IMR-90 (cell line): ENCODE data around the gene ERC2. TPM values are rescaled to one million over a fixed set of nuclear protein-coding genes. Genes with fewer than 3 reads are reported as not detected.

Source experiments
- ATAC-seq: fragments of 200-7000 bp; cut with Tn5 transposase; 2 replicates; pipeline ENCODE4 v1.9.1; 2020; ENCODE audit warnings: low read depth, mild to moderate bottlenecking, moderate library complexity
- BruUV-seq: library from RNA; stranded (reverse); fragments of 400-500 nt; replicated peaks from 2 replicates; lab custom pipeline; 2021; lab: Mats Ljungman, UMichigan
- CTCF ChIA-PET: fragments of 300-600 bp; formaldehyde crosslinking; extraction: SDS; loops from one replicate; lab custom pipeline; 2021; ENCODE audit warnings: antibody characterized with exemption; lab: Yijun Ruan, JAX
- POLR2A ChIA-PET: fragments of 300-600 bp; sonication (Branson Sonifier 250); formaldehyde crosslinking; loops from one replicate; lab custom pipeline; 2022; ENCODE audit warnings: antibody characterized with exemption; ENCODE audit not compliant: unreplicated experiment; lab: Charles Lee
- DNase-seq: peaks from one replicate; pipeline ENCODE4 v3.0.0; 2013
- H2AFZ ChIP-seq: replicated peaks from 2 replicates; pipeline ENCODE3; 2013; ENCODE audit warnings: low read length, mild to moderate bottlenecking; ENCODE audit not compliant: poor library complexity
- H2AK5ac ChIP-seq: 2 replicates; pipeline ENCODE4 v1.6.1; 2013; ENCODE audit warnings: low read depth, low read length, inconsistent platforms
- H2AK9ac ChIP-seq: replicated peaks from 2 replicates; pipeline ENCODE3; 2013; ENCODE audit warnings: mild to moderate bottlenecking, low read depth, low read length, moderate library complexity; ENCODE audit not compliant: poor library complexity
- H2BK120ac ChIP-seq: 2 replicates; pipeline ENCODE4 v1.6.1; 2013; ENCODE audit warnings: low read depth, low read length, inconsistent platforms
- H2BK15ac ChIP-seq: 3 replicates; pipeline ENCODE4 v1.6.1; 2013; ENCODE audit warnings: low read depth, low read length, inconsistent platforms
- H2BK20ac ChIP-seq: 2 replicates; pipeline ENCODE4 v1.6.1; 2013; ENCODE audit warnings: low read depth, mild to moderate bottlenecking, inconsistent platforms, low read length, moderate library complexity
- H2BK5ac ChIP-seq: 2 replicates; pipeline ENCODE4 v1.6.1; 2013; ENCODE audit warnings: mild to moderate bottlenecking, low read depth, low read length, inconsistent platforms; ENCODE audit not compliant: poor library complexity, severe bottlenecking
- H3K14ac ChIP-seq: replicated peaks from 2 replicates; pipeline ENCODE4 v1.6.1; 2013; ENCODE audit warnings: low read depth, low read length, inconsistent platforms
- H3K18ac ChIP-seq: 2 replicates; pipeline ENCODE4 v1.6.1; 2013; ENCODE audit warnings: low read depth, low read length, control low read depth
- H3K23ac ChIP-seq: 2 replicates; pipeline ENCODE4 v1.6.1; 2013; ENCODE audit warnings: low read depth, low read length, inconsistent platforms
- H3K27ac ChIP-seq: 2 replicates; pipeline ENCODE4 v1.5.1; 2013; ENCODE audit warnings: mild to moderate bottlenecking, control low read depth, low read length; ENCODE audit not compliant: insufficient read depth
- H3K27me3 ChIP-seq: 2 replicates; pipeline ENCODE4 v1.6.1; 2013; ENCODE audit warnings: low read length; ENCODE audit not compliant: control insufficient read depth, insufficient read depth
- H3K36me3 ChIP-seq: 2 replicates; pipeline ENCODE4 v1.6.1; 2013; ENCODE audit warnings: low read length, mixed read lengths; ENCODE audit not compliant: control insufficient read depth, insufficient read depth
- H3K4ac ChIP-seq: 2 replicates; pipeline ENCODE4 v1.6.1; 2013; ENCODE audit warnings: low read depth, low read length, inconsistent platforms
- H3K4me1 ChIP-seq: 2 replicates; pipeline ENCODE4 v1.6.1; 2013; ENCODE audit warnings: low read length, mixed read lengths; ENCODE audit not compliant: control insufficient read depth, insufficient read depth
- H3K4me2 ChIP-seq: 2 replicates; pipeline ENCODE4 v1.6.1; 2013; ENCODE audit warnings: low read depth, mild to moderate bottlenecking, control low read depth, low read length, moderate library complexity
- H3K4me3 ChIP-seq: 2 replicates; pipeline ENCODE4 v1.5.1; 2013; ENCODE audit warnings: low read depth, mild to moderate bottlenecking, control low read depth, low read length, moderate library complexity; ENCODE audit not compliant: insufficient read depth
- H3K56ac ChIP-seq: 2 replicates; pipeline ENCODE4 v1.6.1; 2013; ENCODE audit warnings: low read length, inconsistent platforms; ENCODE audit not compliant: insufficient read depth; ENCODE audit errors: extremely low read depth
- H3K79me1 ChIP-seq, 2 experiments: 2 replicates each; pipeline ENCODE4 v1.6.1; 2013; ENCODE audit warnings: low read length in 2 of 2, inconsistent platforms in 1 of 2, low read depth in 1 of 2
- H3K9ac ChIP-seq: 2 replicates; pipeline ENCODE4 v1.6.1; 2013; ENCODE audit warnings: low read depth, low read length, control low read depth
- H3K9me1 ChIP-seq: 2 replicates; pipeline ENCODE4 v1.6.1; 2013; ENCODE audit warnings: low read length, inconsistent platforms; ENCODE audit not compliant: insufficient read depth
- H3K9me3 ChIP-seq: 2 replicates; pipeline ENCODE4 v1.6.1; 2013; ENCODE audit warnings: low read length; ENCODE audit not compliant: control insufficient read depth, insufficient read depth
- H4K20me1 ChIP-seq: 2 replicates; pipeline ENCODE4 v1.6.1; 2013; ENCODE audit warnings: low read length, inconsistent platforms; ENCODE audit not compliant: insufficient read depth
- H4K5ac ChIP-seq: 2 replicates; pipeline ENCODE4 v1.6.1; 2013; ENCODE audit warnings: mild to moderate bottlenecking, low read depth, low read length, control low read depth
- H4K8ac ChIP-seq, 2 experiments: 2 replicates each; pipeline ENCODE4 v1.6.1; 2013; ENCODE audit warnings: low read depth in 2 of 2, low read length in 2 of 2, control low read depth in 1 of 2, inconsistent platforms in 1 of 2
- H4K91ac ChIP-seq: 2 replicates; pipeline ENCODE4 v1.6.1; 2013; ENCODE audit warnings: low read depth, low read length, inconsistent platforms; ENCODE audit not compliant: insufficient read depth
- CHD1 ChIP-seq: IDR thresholded peaks from 2 replicates; pipeline ENCODE4 v1.6.1; 2012; ENCODE audit warnings: low read depth, low read length, improper control_type of control experiment
- MXI1 ChIP-seq: IDR thresholded peaks from 2 replicates; pipeline ENCODE4 v1.6.1; 2012; ENCODE audit warnings: low read depth, mild to moderate bottlenecking, low read length, moderate library complexity, borderline replicate concordance
- NFE2L2 ChIP-seq: fragments of 150-350 bp; IDR thresholded peaks from 2 replicates; pipeline ENCODE4 v1.6.1; 2016; ENCODE audit warnings: low read depth, mild to moderate bottlenecking, low read length
- POLR2A ChIP-seq: IDR thresholded peaks from 2 replicates; pipeline ENCODE4 v1.6.1; 2012; ENCODE audit warnings: mild to moderate bottlenecking, low read depth, low read length
- dilution Hi-C: fragments of 300-500 bp; cut with HindIII; formaldehyde crosslinking; loops from one replicate; pipeline ENCODE4 v1.14.3; 2018; ENCODE audit warnings: low sequenced_read_pairs; ENCODE audit not compliant: unreplicated experiment
- in situ Hi-C: fragments of 300-500 bp; cut with MboI; formaldehyde crosslinking; loops from 3 replicates; pipeline ENCODE4 v1.14.3; 2019; ENCODE audit warnings: low sequenced_read_pairs, inconsistent platforms, mixed read lengths
- intact Hi-C: fragments of 100-400 bp; cut with micrococcal nuclease; formaldehyde crosslinking; loops from 2 replicates; pipeline ENCODE4 v1.10.0; 2022
- polyA plus RNA-seq, 3 experiments: library from polyadenylated mRNA; depleted of rRNA; stranded (reverse); fragments of >200 nt; gene quantifications; 2 replicates each; pipeline ENCODE4 v1.2.3, GENCODE V29; 2012; ENCODE audit warnings: low replicate concordance in 1 of 3
- total RNA-seq: library from RNA; depleted of rRNA; stranded (reverse); fragments of >200 nt; gene quantifications from 2 replicates; pipeline ENCODE4 v1.2.3, GENCODE V29; 2012

Gene ERC2
- total and polyA plus RNA-seq, 2 of the 4 experiments (the other 2 are of a cell fraction), result 0.17 to 0.18 TPM

GRCh38 chr3:55823001-55823400, 645.3 kb downstream of the ERC2 start:
- Histone ChIP-seq H3K18ac (no peak overlapping the region), H3K27ac (no peak overlapping the region), H3K56ac (no peak overlapping the region), H3K4ac (no peak overlapping the region), H4K91ac (no peak overlapping the region), H3K36me3 (no peaks in the 10 kb centered on the region), H3K23ac (no peak overlapping the region), H2BK15ac (no peak overlapping the region), H3K9me3 (no peaks in the 10 kb centered on the region), H4K5ac (no peak overlapping the region), H2AK9ac (no peak overlapping the region), H3K14ac (no peak overlapping the region), H2AFZ (no peak overlapping the region), H3K79me1 (no peaks in the 10 kb centered on the region), H4K20me1 (no peaks in the 10 kb centered on the region), H2AK5ac (no peak overlapping the region), H4K8ac (no peak overlapping the region), H3K4me3 (no peak overlapping the region), H3K27me3 (peaks cover 7% of the 10 kb centered on the region), H2BK5ac (no peak overlapping the region), H3K9me1 (no peaks in the 10 kb centered on the region), H3K9ac (no peak overlapping the region), H2BK120ac (no peak overlapping the region), H3K4me2 (no peak overlapping the region), H2BK20ac (no peak overlapping the region), H3K4me1 (peaks cover 3% of the 10 kb centered on the region)
- TF ChIP-seq CHD1 (no peak), NFE2L2 (no peak), MXI1 (no peak), POLR2A (no peak)
- in situ Hi-C loops, result no loop called here
- dilution Hi-C loops, result no loop called here
- intact Hi-C loops, result no loop called here
- POLR2A ChIA-PET, result no interaction called here
- no TSS peak for BruUV-seq
- DNase-seq, result no peak
- CTCF ChIA-PET, result no interaction called here
- no peak for ATAC-seq
